Immature natural killer cell (primary cell): ENCODE measurements around the gene BEST3. TPM values are rescaled to one million over a fixed set of nuclear protein-coding genes. Genes with fewer than 3 reads are reported as not detected.
"Not testable (repeated sequence)": the region's sequence is repeated elsewhere in the genome, so short reads cannot be mapped to it uniquely, and the experiment has no call there.

Experiments
- DNase-seq, 3 donors: peaks; one replicate each; pipeline ENCODE4 v3.0.0; 2022; ENCODE audit warnings: mixed read lengths in 1 of 3
- H3K27ac Mint-ChIP-seq, 6 donors: one replicate each; pipeline ENCODE4 v1.8.0; 2020; ENCODE audit warnings: mixed read lengths in 6 of 6, mild to moderate bottlenecking in 5 of 6, inconsistent platforms in 4 of 6, moderate library complexity in 3 of 6
- H3K27me3 Mint-ChIP-seq, 3 donors: one replicate each; pipeline ENCODE4 v1.8.0; 2020 to 2021; ENCODE audit warnings: low read depth in 3 of 3, mild to moderate bottlenecking in 3 of 3, mixed read lengths in 3 of 3, moderate library complexity in 3 of 3, inconsistent platforms in 1 of 3
- H3K36me3 Mint-ChIP-seq, 3 donors: one replicate each; pipeline ENCODE4 v1.8.0; 2020; ENCODE audit warnings: mixed read lengths in 3 of 3, inconsistent platforms in 2 of 3, mild to moderate bottlenecking in 2 of 3
- H3K4me1 Mint-ChIP-seq, 2 donors: one replicate each; pipeline ENCODE4 v1.8.0; 2020; ENCODE audit warnings: inconsistent platforms in 2 of 2, mild to moderate bottlenecking in 2 of 2, mixed read lengths in 2 of 2, moderate library complexity in 1 of 2
- H3K4me3 Mint-ChIP-seq, 5 donors: one replicate each; pipeline ENCODE4 v1.8.0; 2020; ENCODE audit warnings: mild to moderate bottlenecking in 5 of 5, mixed read lengths in 5 of 5, inconsistent platforms in 3 of 5, moderate library complexity in 3 of 5
- H3K9me3 Mint-ChIP-seq, 6 donors: one replicate each; pipeline ENCODE4 v1.8.0; 2020; ENCODE audit warnings: mild to moderate bottlenecking in 6 of 6, mixed read lengths in 6 of 6, inconsistent platforms in 4 of 6, moderate library complexity in 3 of 6
- polyA plus RNA-seq, 3 donors: library from polyadenylated mRNA; unstranded; fragments of 300-500 nt; fragmentation: Illumina TruSeq; gene quantifications; one replicate each; pipeline ENCODE4 v1.2.3, GENCODE V29; 2021

BEST3 gene
- polyA plus RNA-seq, 3 donors from 2014 or later: not detected

GRCh38 chr12:69676257-69677012, 22.7 kb downstream of the BEST3 start:
- Mint-ChIP-seq H3K4me3 (no peak overlapping the region), H3K27me3 (peaks cover 2 to 8% (median 3%) of the 10 kb centered on the region in 3 donors), H3K9me3 (peaks cover 0 to 2% (median 0%) of the 10 kb centered on the region in 6 donors), H3K4me1 (no peaks in the 10 kb centered on the region), H3K36me3 (no peaks in the 10 kb centered on the region), H3K27ac (no peak overlapping the region)
- no peak for DNase-seq

- Mint-ChIP-seq H3K27ac (no peak overlapping the region), H3K4me1 (no peaks in the 10 kb centered on the region), H3K9me3 (peaks cover 0 to 2% (median 0%) of the 10 kb centered on the region in 6 donors), H3K36me3 (no peaks in the 10 kb centered on the region), H3K4me3 (no peak overlapping the region), H3K27me3 (peaks cover 0 to 6% (median 2%) of the 10 kb centered on the region in 3 donors)
- no peak for DNase-seq
These were observed 26.9 kb downstream of the BEST3 start for GRCh38 chr12:69672195-69672594.

GRCh38 chr12:69671597-69671996, 27.5 kb downstream of the BEST3 start:
- Mint-ChIP-seq H3K36me3 (no peaks in the 10 kb centered on the region), H3K27me3 (peaks cover 0 to 4% (median 1%) of the 10 kb centered on the region in 3 donors), H3K27ac (no peak overlapping the region), H3K4me1 (no peaks in the 10 kb centered on the region), H3K4me3 (no peak overlapping the region), H3K9me3 (peaks cover 0 to 2% (median 0%) of the 10 kb centered on the region in 6 donors)
- DNase-seq: no peak

- DNase-seq: no peak
- Mint-ChIP-seq H3K27ac (no peak overlapping the region), H3K27me3 (peaks cover 0 to 6% (median 2%) of the 10 kb centered on the region in 3 donors), H3K4me3 (no peak overlapping the region), H3K36me3 (no peaks in the 10 kb centered on the region), H3K4me1 (no peaks in the 10 kb centered on the region), H3K9me3 (no peaks in the 10 kb centered on the region)
These were observed 32.3 kb downstream of the BEST3 start for GRCh38 chr12:69666798-69667197.

GRCh38 chr12:69664930-69665377, 34.1 kb downstream of the BEST3 start:
- H3K27ac Mint-ChIP-seq, DNase-seq, H3K27me3 Mint-ChIP-seq, H3K4me3 Mint-ChIP-seq, H3K4me1 Mint-ChIP-seq, H3K36me3 Mint-ChIP-seq, H3K9me3 Mint-ChIP-seq: not testable (repeated sequence)

- Mint-ChIP-seq H3K4me3 (no peak overlapping the region), H3K27ac (no peak overlapping the region), H3K27me3 (peaks cover 0 to 6% (median 0%) of the 10 kb centered on the region in 3 donors)
These were observed 35.4 kb downstream of the BEST3 start for GRCh38 chr12:69663726-69664125.

GRCh38 chr12:69662764-69663163, 36.3 kb downstream of the BEST3 start:
- Mint-ChIP-seq H3K9me3 (no peaks in the 10 kb centered on the region), H3K4me1 (no peaks in the 10 kb centered on the region), H3K4me3 (no peak overlapping the region)

More at GRCh38 chr12:69663726-69664125, 35.4 kb downstream of the BEST3 start:
- Mint-ChIP-seq H3K36me3 (no peaks in the 10 kb centered on the region), H3K4me1 (no peaks in the 10 kb centered on the region), H3K9me3 (no peaks in the 10 kb centered on the region)
- DNase-seq: no peak

GRCh38 chr12:69661386-69661785, 37.7 kb downstream of the BEST3 start:
- no peaks in the 10 kb centered on the region for H3K36me3 Mint-ChIP-seq

More at GRCh38 chr12:69662764-69663163, 36.3 kb downstream of the BEST3 start:
- DNase-seq: no peak
- H3K27ac Mint-ChIP-seq: no peak overlapping the region
- H3K36me3 Mint-ChIP-seq: no peaks in the 10 kb centered on the region
- peaks cover 0 to 6% (median 0%) of the 10 kb centered on the region in 3 donors for H3K27me3 Mint-ChIP-seq

GRCh38 chr12:69660164-69660863, 38.8 kb downstream of the BEST3 start:
- Mint-ChIP-seq H3K36me3 (no peaks in the 10 kb centered on the region), H3K9me3 (no peaks in the 10 kb centered on the region), H3K4me1 (no peaks in the 10 kb centered on the region), H3K27ac (no peak overlapping the region), H3K27me3 (peaks cover 0 to 3% (median 0%) of the 10 kb centered on the region in 3 donors), H3K4me3 (no peak overlapping the region)
- DNase-seq: no peak

More at GRCh38 chr12:69661386-69661785, 37.7 kb downstream of the BEST3 start:
- Mint-ChIP-seq H3K4me3 (no peak overlapping the region), H3K27me3 (peaks cover 0 to 5% (median 0%) of the 10 kb centered on the region in 3 donors), H3K9me3 (no peaks in the 10 kb centered on the region), H3K27ac (no peak overlapping the region), H3K4me1 (no peaks in the 10 kb centered on the region)
- no peak for DNase-seq

GRCh38 chr12:69658203-69658602, 40.9 kb downstream of the BEST3 start:
- Mint-ChIP-seq H3K4me3 (no peak overlapping the region), H3K27me3 (peaks cover 0 to 2% (median 0%) of the 10 kb centered on the region in 3 donors), H3K4me1 (no peaks in the 10 kb centered on the region), H3K27ac (no peak overlapping the region), H3K36me3 (no peaks in the 10 kb centered on the region), H3K9me3 (no peaks in the 10 kb centered on the region)
- no peak for DNase-seq

- DNase-seq: no peak
- no peaks in the 10 kb centered on the region for H3K9me3 Mint-ChIP-seq
- no peak overlapping the region for H3K4me3 Mint-ChIP-seq
- no peaks in the 10 kb centered on the region for H3K36me3 Mint-ChIP-seq
- no peaks in the 10 kb centered on the region for H3K27me3 Mint-ChIP-seq
- no peak overlapping the region for H3K27ac Mint-ChIP-seq
- H3K4me1 Mint-ChIP-seq: no peaks in the 10 kb centered on the region
These were observed 41.5 kb downstream of the BEST3 start for GRCh38 chr12:69657376-69658137.

- Mint-ChIP-seq H3K4me1 (no peaks in the 10 kb centered on the region), H3K36me3 (no peaks in the 10 kb centered on the region), H3K4me3 (no peak overlapping the region), H3K27ac (no peak overlapping the region), H3K27me3 (no peaks in the 10 kb centered on the region), H3K9me3 (no peaks in the 10 kb centered on the region)
- no peak for DNase-seq
These were observed 43.3 kb downstream of the BEST3 start for GRCh38 chr12:69655616-69656340.

GRCh38 chr12:69653703-69654102, 45.4 kb downstream of the BEST3 start:
- DNase-seq: no peak
- no peak overlapping the region for H3K4me3 Mint-ChIP-seq
- no peaks in the 10 kb centered on the region for H3K27me3 Mint-ChIP-seq
- no peak overlapping the region for H3K27ac Mint-ChIP-seq
- no peaks in the 10 kb centered on the region for H3K36me3 Mint-ChIP-seq
- H3K4me1 Mint-ChIP-seq: no peaks in the 10 kb centered on the region
- no peaks in the 10 kb centered on the region for H3K9me3 Mint-ChIP-seq
